OCI-LY7 (cell line): Measurements from ENCODE around the gene FEZ2. TPM values are rescaled to one million over a fixed set of nuclear protein-coding genes. Genes with fewer than 3 reads are reported as not detected.

Experiments used
- BruUV-seq: library from RNA; stranded (reverse); fragments of 400-500 nt; replicated peaks from 2 replicates; lab custom pipeline; 2021; lab: Mats Ljungman, UMichigan
- CTCF ChIA-PET: fragments of 300-600 bp; sonication (Branson Sonifier 250); formaldehyde crosslinking; loops from one replicate; lab custom pipeline; 2022; ENCODE audit warnings: antibody characterized with exemption; ENCODE audit not compliant: unreplicated experiment; lab: Charles Lee
- POLR2A ChIA-PET: fragments of 300-600 bp; sonication (Branson Sonifier 250); formaldehyde crosslinking; loops from one replicate; lab custom pipeline; 2022; ENCODE audit warnings: antibody characterized with exemption; lab: Charles Lee
- DNase-seq: peaks from one replicate; pipeline ENCODE4 v3.0.0-alpha.2; 2015; ENCODE audit warnings: low spot score
- H2AFZ ChIP-seq: fragments of 200-600 bp; sonication (generic), shearing (Covaris generic); 2 replicates; pipeline ENCODE4 v1.6.1; 2014; ENCODE audit warnings: mild to moderate bottlenecking, antibody characterized with exemption, low read length, moderate library complexity
- H3K27ac ChIP-seq: fragments of 200-600 bp; sonication (generic); 2 replicates; pipeline ENCODE4 v1.5.1; 2014; ENCODE audit warnings: mixed run types, low read depth, mild to moderate bottlenecking, moderate library complexity, low read length, inconsistent platforms; ENCODE audit not compliant: poor library complexity, severe bottlenecking
- H3K36me3 ChIP-seq: fragments of 200-600 bp; sonication (generic); 2 replicates; pipeline ENCODE4 v1.6.1; 2014; ENCODE audit warnings: mild to moderate bottlenecking, antibody characterized with exemption, low read length, moderate library complexity, mixed read lengths; ENCODE audit not compliant: insufficient read depth
- H3K4me1 ChIP-seq: fragments of 200-600 bp; sonication (generic); 2 replicates; pipeline ENCODE4 v1.5.1; 2014; ENCODE audit warnings: mild to moderate bottlenecking, low read length; ENCODE audit not compliant: insufficient read depth, poor library complexity, severe bottlenecking
- H3K4me2 ChIP-seq: fragments of 200-600 bp; sonication (generic); 2 replicates; pipeline ENCODE4 v1.6.1; 2014; ENCODE audit warnings: mild to moderate bottlenecking, low read length
- H3K4me3 ChIP-seq: fragments of 200-600 bp; sonication (generic); 2 replicates; pipeline ENCODE4 v1.5.1; 2014; ENCODE audit warnings: mild to moderate bottlenecking, low read depth, low read length; ENCODE audit not compliant: poor library complexity, severe bottlenecking
- H3K79me2 ChIP-seq: fragments of 200-600 bp; sonication (generic); 2 replicates; pipeline ENCODE4 v1.6.1; 2016; ENCODE audit warnings: low read depth, mild to moderate bottlenecking, low read length, moderate library complexity, mixed read lengths; ENCODE audit not compliant: insufficient read depth
- H3K9me2 ChIP-seq: fragments of 200-600 bp; sonication (generic); 2 replicates; pipeline ENCODE4 v1.6.1; 2016; ENCODE audit warnings: mild to moderate bottlenecking, low read length, mixed read lengths; ENCODE audit not compliant: insufficient read depth
- H3K9me3 ChIP-seq: fragments of 200-600 bp; sonication (generic); 2 replicates; pipeline ENCODE4 v1.6.1; 2014; ENCODE audit warnings: mild to moderate bottlenecking, mixed run types, low read length, mixed read lengths
- H4K20me1 ChIP-seq: fragments of 200-600 bp; sonication (generic); 2 replicates; pipeline ENCODE4 v1.6.1; 2014; ENCODE audit warnings: mild to moderate bottlenecking, antibody characterized with exemption, low read length, moderate library complexity, mixed read lengths; ENCODE audit not compliant: insufficient read depth
- EZH2phosphoT487 ChIP-seq: fragments of 200-600 bp; sonication (generic); IDR thresholded peaks from 2 replicates; pipeline ENCODE4 v1.6.1; 2018; ENCODE audit warnings: low read depth, borderline replicate concordance, mild to moderate bottlenecking, mixed run types, antibody characterized with exemption, low read length, moderate library complexity, mixed read lengths
- intact Hi-C: fragments of 100-400 bp; cut with micrococcal nuclease; formaldehyde crosslinking; loops from one replicate; pipeline ENCODE4 v1.10.0; 2022; ENCODE audit not compliant: unreplicated experiment
- total RNA-seq, 2 experiments: library from RNA; depleted of rRNA in 1 of 2; stranded (reverse); fragments of >200 nt in 1 of 2; shearing (Covaris generic) in 1 of 2; gene quantifications; 2 replicates each; pipeline ENCODE4 v1.2.3, GENCODE V29; 2014 to 2022
- TF ChIP-seq, protein P1 (sequence below): fragments of 200-600 bp; sonication (generic); conservative IDR thresholded peaks from 2 replicates; pipeline ENCODE4 v1.5.1; 2014; ENCODE audit warnings: mild to moderate bottlenecking, antibody characterized with exemption, low read length, moderate library complexity, mixed read lengths

The FEZ2 gene
- total RNA-seq, 2 experiments from 2014 or later = 17.1 to 23.2 TPM

DNA sequence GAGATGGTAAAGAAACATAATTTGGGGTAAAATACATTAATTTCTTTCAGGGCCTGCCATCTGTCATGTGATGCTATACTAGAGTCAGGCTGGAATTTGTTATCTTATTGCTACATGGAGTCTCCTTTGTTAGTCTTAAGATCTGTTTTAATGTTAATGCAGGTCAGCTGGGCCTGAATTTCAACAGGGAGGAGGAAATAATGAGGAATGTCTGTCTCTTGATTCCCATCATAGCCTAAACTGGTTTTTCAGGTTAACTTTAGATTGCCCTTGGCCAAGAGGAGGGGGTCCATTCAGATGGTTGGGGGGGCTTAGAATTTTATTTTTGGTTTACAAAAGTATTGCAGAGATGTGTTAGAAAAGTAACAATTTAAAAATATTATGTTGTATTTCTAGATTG, 19.0 kb upstream of the FEZ2 start:
- Histone ChIP-seq H3K4me3 (no peak overlapping the region), H3K27ac (no peak overlapping the region), H3K4me1 (no peaks in the 10 kb centered on the region), H3K9me2 (no peaks in the 10 kb centered on the region), H4K20me1 (no peaks in the 10 kb centered on the region), H3K79me2 (no peaks in the 10 kb centered on the region), H2AFZ (no peak overlapping the region), H3K4me2 (no peak overlapping the region), H3K9me3 (no peaks in the 10 kb centered on the region), H3K36me3 (no peaks in the 10 kb centered on the region)
- CTCF ChIA-PET = no interaction called here
- no peak for TF ChIP-seq EZH2phosphoT487
- TF ChIP-seq, protein P1, sequence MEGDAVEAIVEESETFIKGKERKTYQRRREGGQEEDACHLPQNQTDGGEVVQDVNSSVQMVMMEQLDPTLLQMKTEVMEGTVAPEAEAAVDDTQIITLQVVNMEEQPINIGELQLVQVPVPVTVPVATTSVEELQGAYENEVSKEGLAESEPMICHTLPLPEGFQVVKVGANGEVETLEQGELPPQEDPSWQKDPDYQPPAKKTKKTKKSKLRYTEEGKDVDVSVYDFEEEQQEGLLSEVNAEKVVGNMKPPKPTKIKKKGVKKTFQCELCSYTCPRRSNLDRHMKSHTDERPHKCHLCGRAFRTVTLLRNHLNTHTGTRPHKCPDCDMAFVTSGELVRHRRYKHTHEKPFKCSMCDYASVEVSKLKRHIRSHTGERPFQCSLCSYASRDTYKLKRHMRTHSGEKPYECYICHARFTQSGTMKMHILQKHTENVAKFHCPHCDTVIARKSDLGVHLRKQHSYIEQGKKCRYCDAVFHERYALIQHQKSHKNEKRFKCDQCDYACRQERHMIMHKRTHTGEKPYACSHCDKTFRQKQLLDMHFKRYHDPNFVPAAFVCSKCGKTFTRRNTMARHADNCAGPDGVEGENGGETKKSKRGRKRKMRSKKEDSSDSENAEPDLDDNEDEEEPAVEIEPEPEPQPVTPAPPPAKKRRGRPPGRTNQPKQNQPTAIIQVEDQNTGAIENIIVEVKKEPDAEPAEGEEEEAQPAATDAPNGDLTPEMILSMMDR = no peak
- no peak for DNase-seq
- no TSS peak for BruUV-seq
- intact Hi-C loops = no loop called here
- POLR2A ChIA-PET = interaction anchor here (0.9 to 1.6 kb wide), 2 partner anchors 11 to 55 kb away, joined by 3 read pairs; no protein-coding TSS in a partner anchor

DNA sequence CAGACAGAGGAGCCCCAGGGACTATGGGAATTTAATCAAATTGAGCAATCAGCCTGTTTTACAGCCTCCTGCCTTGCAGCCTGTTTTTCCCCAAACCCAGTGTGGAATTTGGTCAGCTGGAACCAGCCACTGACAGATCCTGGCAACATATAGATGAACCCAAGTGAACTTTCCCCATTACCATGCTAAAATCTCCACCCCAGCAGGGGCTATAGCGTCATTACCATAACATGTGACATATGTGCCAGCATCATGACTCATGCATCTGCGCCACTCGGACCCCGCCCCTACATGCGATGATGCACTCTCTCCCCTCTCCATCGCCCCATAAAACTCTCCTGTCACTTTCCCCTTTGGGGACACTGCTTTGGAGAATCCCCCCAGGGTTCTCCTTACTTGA, 17.3 kb upstream of the FEZ2 start:
- H3K9me2 ChIP-seq = no peaks in the 10 kb centered on the region
- BruUV-seq = no TSS peak
- TF ChIP-seq EZH2phosphoT487 = no peak
- TF ChIP-seq, protein P1 = no peak

DNA sequence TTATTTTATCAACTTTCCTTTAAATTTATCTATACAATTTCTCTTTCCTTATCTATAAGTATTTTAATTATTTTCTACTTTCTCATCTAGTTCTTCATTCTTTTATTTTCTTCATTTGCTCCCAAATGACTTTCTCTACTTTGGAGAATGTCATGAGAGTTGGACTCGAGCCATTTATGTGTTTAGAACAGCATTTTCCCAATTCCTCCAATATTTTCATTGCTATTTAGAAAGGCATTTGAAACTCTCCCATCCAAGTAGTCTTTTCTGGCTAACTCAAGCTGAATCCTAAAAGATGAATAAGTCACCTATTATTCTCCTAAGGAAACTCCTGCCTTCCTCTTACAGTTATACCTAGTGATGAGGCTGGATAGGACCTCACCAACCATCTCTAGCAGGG, 15.8 kb upstream of the FEZ2 start:
- H3K4me3 ChIP-seq = no peak overlapping the region
- no peak overlapping the region for H3K27ac ChIP-seq
- H3K79me2 ChIP-seq = no peaks in the 10 kb centered on the region
- intact Hi-C loops = no loop called here
- no peaks in the 10 kb centered on the region for H4K20me1 ChIP-seq
- TF ChIP-seq, protein P1 = no peak
- TF ChIP-seq EZH2phosphoT487 = no peak
- no peak for DNase-seq
- H3K9me3 ChIP-seq = no peaks in the 10 kb centered on the region
- no TSS peak for BruUV-seq
- H3K36me3 ChIP-seq = no peaks in the 10 kb centered on the region
- no peak overlapping the region for H2AFZ ChIP-seq
- H3K9me2 ChIP-seq = no peaks in the 10 kb centered on the region
- no peak overlapping the region for H3K4me2 ChIP-seq
- no peaks in the 10 kb centered on the region for H3K4me1 ChIP-seq
- ChIA-PET CTCF (no interaction called here), POLR2A (no interaction called here)

More for the DNA sequence above, 17.3 kb upstream of the FEZ2 start:
- POLR2A ChIA-PET = no interaction called here
- Histone ChIP-seq H3K4me1 (no peaks in the 10 kb centered on the region), H4K20me1 (no peaks in the 10 kb centered on the region), H3K9me3 (no peaks in the 10 kb centered on the region), H3K27ac (no peak overlapping the region), H3K4me2 (no peak overlapping the region), H3K79me2 (no peaks in the 10 kb centered on the region), H3K4me3 (no peak overlapping the region), H2AFZ (no peak overlapping the region), H3K36me3 (no peaks in the 10 kb centered on the region)
- intact Hi-C loops = no loop called here
- no peak for DNase-seq
- CTCF ChIA-PET = no interaction called here
